Measurements from ENCODE around the gene AMOTL1. TPM values are rescaled to one million over a fixed set of nuclear protein-coding genes. Genes with fewer than 3 reads are reported as not detected.
"Not testable (repeated sequence)": the region's sequence is repeated elsewhere in the genome, so short reads cannot be mapped to it uniquely, and the experiment has no call there.

Gene AMOTL1
- total and polyA plus RNA-seq, 2 of the 8 experiments (the other 6 are each of a cell fraction or from before 2014, with no cell fraction given): 9.0 to 27.6 TPM

DNA sequence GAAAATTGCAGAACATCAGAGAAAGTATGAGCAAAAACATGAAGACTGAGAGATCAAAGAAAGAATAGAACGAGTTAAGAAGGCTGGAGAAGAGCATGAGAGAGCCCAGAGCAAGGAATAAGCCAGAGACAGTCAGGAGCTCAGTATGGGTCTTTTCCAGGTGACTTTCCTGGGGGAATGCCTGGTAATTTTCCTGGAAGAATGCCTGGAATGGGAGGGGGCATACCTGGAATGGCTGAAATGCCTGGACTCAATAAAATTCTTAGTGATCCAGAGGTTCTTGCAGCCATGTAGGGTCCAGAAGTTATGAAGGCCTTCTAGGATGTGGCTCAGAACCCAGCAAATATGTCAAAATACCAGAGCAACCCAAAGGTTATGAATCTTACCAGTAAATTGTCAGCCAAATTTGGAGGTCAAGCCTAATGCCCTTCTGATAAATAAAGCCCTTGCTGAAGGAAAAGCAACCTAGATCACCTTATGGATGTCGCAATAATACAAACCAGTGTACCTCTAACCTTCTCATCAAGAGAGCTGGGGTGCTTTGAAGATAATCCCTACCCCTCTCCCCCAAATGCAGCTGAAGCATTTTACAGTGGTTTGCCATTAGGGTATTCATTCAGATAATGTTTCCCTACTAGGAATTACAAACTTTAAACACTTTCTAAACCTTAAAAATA lies 145.7 kb downstream of the AMOTL1 start:
- H3K4me1 ChIP-seq (replicated peaks in 1 of 4; ENCODE audit: control insufficient read depth in 3 of 4, insufficient read depth in 4 of 4, low read length in 3 of 4); H3K18ac ChIP-seq (ENCODE audit: extremely low read depth, low read length); H3K9me3 ChIP-seq (ENCODE audit: insufficient read depth in 2 of 2, low read depth in 1 of 2, low read length in 1 of 2); H3K27me3 ChIP-seq (replicated peaks in 1 of 4; ENCODE audit: control insufficient read depth in 3 of 4, extremely low read depth in 1 of 4, insufficient read depth in 3 of 4, low read length in 3 of 4); H3K23ac ChIP-seq (ENCODE audit: insufficient read length); H2BK12ac ChIP-seq (ENCODE audit: low read depth, low read length); H4K8ac ChIP-seq (ENCODE audit: extremely low read depth, insufficient read depth, low read length); H3K79me1 ChIP-seq (ENCODE audit: low read depth, low read length); H4K91ac ChIP-seq (replicated peaks; ENCODE audit: insufficient read length, low read length); H4K20me1 ChIP-seq (replicated peaks in 1 of 2; ENCODE audit: control insufficient read depth in 1 of 2, insufficient read depth in 2 of 2, low read length in 2 of 2); H2BK5ac ChIP-seq (ENCODE audit: low read depth, low read length); H3K4me2 ChIP-seq (ENCODE audit: insufficient read depth in 1 of 2, low read depth in 2 of 2, low read length in 2 of 2); H2BK20ac ChIP-seq (ENCODE audit: low read length); H3K27ac ChIP-seq (ENCODE audit: low read depth, low read length); H4K5ac ChIP-seq (ENCODE audit: insufficient read length, low read depth, low read length); H3K4me3 ChIP-seq (ENCODE audit: extremely low read depth in 1 of 4, insufficient read depth in 2 of 4, low read depth in 3 of 4, low read length in 4 of 4); H3K14ac ChIP-seq (ENCODE audit: insufficient read length); H3K23me2 ChIP-seq (ENCODE audit: low read depth, low read length); H3K79me2 ChIP-seq (ENCODE audit: control insufficient read depth in 1 of 2, insufficient read depth in 2 of 2, low read length in 2 of 2); H2BK120ac ChIP-seq (replicated peaks; ENCODE audit: low read depth, low read length); H2BK15ac ChIP-seq (ENCODE audit: low read length); H3K9ac ChIP-seq (replicated peaks in 1 of 4; ENCODE audit: extremely low read depth in 1 of 4, low read depth in 3 of 4, low read length in 3 of 4); H3K4ac ChIP-seq (replicated peaks; ENCODE audit: insufficient read length, low read depth, low read length); DNase-seq (ENCODE audit: low read depth in 1 of 2, low spot score in 2 of 2); FAIRE-seq; H2AFZ ChIP-seq (ENCODE audit: low read length); H3K36me3 ChIP-seq (ENCODE audit: control insufficient read depth in 2 of 4, insufficient read depth in 4 of 4, low read length in 3 of 4); H2AK5ac ChIP-seq (ENCODE audit: low read depth, low read length); H3K56ac ChIP-seq (replicated peaks; ENCODE audit: insufficient read length, low read depth, low read length): not testable (repeated sequence)
- TF ChIP-seq CEBPB (IDR thresholded peaks at IDR 0.05; ENCODE audit: low read depth, low read length) (peak; percentile 55; the same call in 1 of the 2 replicates), TEAD4 (IDR thresholded peaks at IDR 0.05; ENCODE audit: low read depth, low read length) (peak; percentile 83)
- POLR2A ChIA-PET (ENCODE audit: partially characterized antibody): interaction anchor here (2.2 kb wide), 1 partner anchor 11 kb away, joined by 6 read pairs; no protein-coding TSS in a partner anchor
- CTCF ChIA-PET (ENCODE audit: partially characterized antibody): interaction anchor here (0.8 to 1.4 kb wide), 2 partner anchors 16 to 127 kb away, joined by 3 read pairs; no protein-coding TSS in a partner anchor
- 86% methylated on average over 2 of the region's 2 CpGs; no CpG with 5 or more reads in 1 of the 2 experiments for WGBS, 2 experiments (ENCODE audit: extremely low coverage in 1 of 2, insufficient coverage in 1 of 2, insufficient read length in 1 of 2, insufficient replicate concordance in 2 of 2, low coverage in 1 of 2, low lambda C conversion rate in 2 of 2, missing lambda C conversion rate in 1 of 2)
